ENCODE data around the gene UBE4A.
A peak's percentile ranks its signal among the peaks of the same experiment; 100 is the strongest.

The UBE4A gene, protein sequence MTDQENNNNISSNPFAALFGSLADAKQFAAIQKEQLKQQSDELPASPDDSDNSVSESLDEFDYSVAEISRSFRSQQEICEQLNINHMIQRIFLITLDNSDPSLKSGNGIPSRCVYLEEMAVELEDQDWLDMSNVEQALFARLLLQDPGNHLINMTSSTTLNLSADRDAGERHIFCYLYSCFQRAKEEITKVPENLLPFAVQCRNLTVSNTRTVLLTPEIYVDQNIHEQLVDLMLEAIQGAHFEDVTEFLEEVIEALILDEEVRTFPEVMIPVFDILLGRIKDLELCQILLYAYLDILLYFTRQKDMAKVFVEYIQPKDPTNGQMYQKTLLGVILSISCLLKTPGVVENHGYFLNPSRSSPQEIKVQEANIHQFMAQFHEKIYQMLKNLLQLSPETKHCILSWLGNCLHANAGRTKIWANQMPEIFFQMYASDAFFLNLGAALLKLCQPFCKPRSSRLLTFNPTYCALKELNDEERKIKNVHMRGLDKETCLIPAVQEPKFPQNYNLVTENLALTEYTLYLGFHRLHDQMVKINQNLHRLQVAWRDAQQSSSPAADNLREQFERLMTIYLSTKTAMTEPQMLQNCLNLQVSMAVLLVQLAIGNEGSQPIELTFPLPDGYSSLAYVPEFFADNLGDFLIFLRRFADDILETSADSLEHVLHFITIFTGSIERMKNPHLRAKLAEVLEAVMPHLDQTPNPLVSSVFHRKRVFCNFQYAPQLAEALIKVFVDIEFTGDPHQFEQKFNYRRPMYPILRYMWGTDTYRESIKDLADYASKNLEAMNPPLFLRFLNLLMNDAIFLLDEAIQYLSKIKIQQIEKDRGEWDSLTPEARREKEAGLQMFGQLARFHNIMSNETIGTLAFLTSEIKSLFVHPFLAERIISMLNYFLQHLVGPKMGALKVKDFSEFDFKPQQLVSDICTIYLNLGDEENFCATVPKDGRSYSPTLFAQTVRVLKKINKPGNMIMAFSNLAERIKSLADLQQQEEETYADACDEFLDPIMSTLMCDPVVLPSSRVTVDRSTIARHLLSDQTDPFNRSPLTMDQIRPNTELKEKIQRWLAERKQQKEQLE

DNA sequence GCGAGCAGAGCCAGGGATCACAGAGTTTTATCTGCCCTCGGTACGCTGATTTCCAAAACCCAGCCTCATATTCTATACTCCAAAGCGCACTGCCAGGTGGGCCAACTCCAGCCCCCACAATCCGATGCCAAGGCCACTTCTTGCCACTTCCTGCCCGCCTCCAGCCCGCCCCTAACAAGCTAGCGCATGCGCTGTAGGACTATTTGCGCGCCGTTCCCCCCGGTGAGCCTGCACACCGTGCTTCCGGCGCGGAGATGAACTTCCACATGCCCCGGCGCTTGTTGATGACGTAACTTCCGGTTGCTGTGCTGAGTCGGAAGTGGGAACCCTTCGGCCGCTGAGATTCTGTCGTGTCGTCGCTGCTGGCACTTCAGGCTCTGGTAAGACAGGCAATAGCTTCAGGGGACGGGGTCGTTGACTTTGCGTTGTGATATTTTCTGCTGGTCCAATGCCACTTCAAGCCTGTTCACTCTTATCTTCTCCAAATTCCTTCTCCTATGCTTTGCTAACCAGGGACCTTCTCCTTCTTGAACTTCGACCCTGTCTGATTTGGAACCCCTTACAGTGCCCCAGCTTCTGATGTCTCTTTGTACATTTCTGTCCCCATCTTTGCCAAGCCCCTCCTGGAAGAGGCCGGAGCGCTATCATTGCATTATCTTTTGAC lies at the start of gene UBE4A:
Gene UBE4A, plus strand, starts transcription at position 306 of the 664 bp plus-strand sequence. CDS start 5,481 bp downstream, outside the sequence.
- DNase-seq (ENCODE audit: low spot score), result peak; percentile 93

DNA sequence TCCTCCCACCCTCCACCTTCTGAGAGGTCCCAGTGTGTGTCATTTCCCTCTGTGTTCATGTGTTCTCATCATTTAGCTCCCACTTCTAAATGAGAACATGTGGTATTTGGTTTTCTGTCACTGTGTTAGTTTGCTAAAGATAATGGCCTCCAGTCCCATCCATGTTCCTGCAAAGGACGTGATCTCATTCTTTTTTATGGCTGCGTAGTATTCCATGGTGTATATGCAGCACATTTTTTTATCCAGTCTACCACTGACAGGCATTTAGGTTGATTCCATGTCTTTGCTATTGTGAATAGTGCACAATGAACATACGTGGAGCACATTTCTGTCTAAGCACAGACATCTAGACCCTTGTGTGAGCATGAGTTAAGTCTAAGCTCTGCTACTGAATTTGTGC lies 49.1 kb upstream of the UBE4A start:
- DNase-seq (ENCODE audit: low spot score), result no peak

DNA sequence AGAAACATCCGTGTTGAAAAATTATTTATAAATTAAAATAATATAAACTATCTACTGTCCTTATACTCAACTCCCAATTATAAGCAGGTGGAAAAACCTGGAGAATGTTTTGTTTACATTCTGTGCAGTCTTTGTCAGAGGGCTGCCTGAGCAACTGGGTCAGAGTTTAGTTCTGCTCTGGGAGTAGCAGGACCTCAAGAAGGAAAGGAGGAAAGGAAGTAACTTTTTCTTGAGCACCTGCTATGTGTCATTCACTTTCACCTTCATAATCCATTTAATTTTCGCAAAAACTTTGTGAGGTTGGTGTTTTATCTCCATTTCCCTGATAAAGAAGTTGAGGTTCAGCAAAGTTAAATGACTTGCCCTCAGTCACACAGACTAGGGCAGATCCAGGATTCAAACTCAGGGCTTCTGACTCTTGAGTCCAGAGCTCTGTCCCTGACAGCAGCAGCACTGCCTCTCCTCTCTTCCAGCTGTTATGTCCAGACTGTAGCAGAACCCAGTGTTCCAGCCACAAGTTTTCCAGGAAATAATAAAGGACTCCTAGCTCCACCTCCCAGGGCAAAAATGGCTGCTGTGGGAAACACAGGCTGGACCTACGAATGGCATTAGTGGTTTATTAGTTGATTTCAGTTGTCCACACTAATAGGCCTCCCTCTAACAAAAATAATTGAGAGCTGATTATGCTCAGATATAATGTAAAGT lies 48.5 kb upstream of the UBE4A start:
- DNase-seq (ENCODE audit: low spot score), result no peak

DNA sequence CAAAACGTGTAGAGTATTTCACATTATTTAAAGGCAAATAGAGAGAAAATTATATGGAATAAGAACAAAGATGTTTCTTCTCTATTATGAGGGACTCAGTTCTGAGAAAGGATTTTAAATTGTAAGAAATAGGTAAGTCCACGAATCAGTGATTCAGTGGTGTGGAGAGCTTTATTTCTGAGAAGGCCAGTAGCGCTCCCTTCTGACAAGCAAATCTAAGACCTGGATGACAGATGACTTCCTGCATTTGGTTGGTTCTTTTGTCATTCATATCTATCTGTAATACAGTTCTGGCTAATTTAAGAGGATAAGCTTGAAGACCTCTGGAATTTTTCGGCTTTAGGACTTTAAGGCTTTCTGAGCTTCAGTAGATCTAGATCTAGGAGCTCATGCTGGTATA lies 47.9 kb upstream of the UBE4A start:
- DNase-seq (ENCODE audit: low spot score), result no peak

DNA sequence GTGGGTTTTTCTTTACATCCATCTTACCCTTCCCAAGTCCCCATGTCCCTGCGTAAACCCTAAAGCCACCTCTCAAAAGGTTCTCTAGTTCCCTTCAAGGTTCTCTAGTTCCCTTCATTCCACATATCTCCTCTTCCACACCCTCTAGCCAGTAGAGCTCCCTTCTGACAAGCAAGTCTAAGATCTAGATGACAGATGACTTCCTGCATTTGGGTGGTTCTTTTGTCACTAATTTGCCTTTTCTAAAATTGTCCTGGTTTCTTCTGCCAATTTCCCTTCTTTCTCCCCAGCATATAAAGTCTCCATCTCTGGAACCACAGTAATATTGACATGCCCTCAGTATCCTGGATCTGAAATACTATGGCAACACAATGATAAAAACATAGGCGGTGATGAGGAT lies 47.1 kb upstream of the UBE4A start:
- no peak for DNase-seq (ENCODE audit: low spot score)

DNA sequence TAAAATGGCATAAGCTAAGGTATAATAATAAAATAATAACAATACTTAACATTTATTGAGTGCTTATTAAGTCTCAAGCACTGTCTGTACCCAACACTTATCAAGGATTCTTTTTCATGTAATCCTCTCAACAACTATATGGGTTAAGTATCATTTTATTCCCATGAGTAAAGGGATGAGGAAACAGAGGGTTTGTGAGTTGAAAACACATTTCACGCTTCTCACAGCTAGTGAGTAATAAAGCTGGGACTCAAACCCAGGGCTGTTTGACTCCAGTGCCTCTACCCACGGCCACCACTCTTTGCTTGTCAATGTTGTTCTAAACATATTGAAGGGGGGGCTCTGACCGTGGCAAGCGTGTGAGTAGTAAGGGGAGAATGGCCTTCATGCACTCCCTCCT lies 46.2 kb upstream of the UBE4A start:
- DNase-seq (ENCODE audit: low spot score), result no peak

DNA sequence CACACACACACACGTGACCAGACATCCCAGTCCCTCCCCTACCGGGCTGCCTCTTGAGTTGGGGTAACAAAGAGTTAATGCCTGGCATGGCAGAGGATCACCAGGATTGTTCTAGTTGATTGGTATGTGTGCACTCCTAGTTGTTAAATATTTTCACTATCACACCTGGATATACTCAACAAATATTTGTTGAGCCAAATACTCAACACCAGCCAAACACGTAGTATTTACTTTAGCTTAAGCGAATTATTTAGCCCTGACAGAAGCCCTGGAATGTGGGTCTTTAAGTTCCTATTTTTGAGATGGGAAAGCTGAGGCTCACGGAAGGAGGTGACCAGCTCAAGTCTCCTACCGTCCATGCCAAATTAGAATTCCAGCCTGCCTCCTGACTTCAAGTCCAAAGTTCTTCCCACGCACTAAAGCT lies 44.4 kb upstream of the UBE4A start:
- DNase-seq (ENCODE audit: low spot score), result peak; percentile 9

DNA sequence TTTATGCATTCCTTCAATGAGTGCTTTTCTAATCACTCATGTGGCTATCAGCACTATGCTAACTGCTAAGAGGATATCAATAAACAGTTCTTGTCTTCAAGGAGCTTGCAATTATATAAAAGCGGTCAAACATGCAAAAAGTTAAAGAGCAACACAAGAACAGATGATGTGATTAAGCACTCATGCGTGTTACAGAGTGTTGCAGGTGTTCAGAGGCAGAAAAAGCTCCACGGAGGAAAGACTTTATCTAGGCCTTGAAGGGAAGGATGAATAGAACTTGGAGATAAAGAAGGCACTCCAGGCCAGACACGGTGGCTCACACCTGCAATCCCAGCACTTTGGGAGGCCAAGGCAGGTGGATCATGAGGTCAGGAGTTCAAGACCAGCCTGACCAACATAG lies 41.3 kb upstream of the UBE4A start:
- DNase-seq (ENCODE audit: low spot score), result no peak

DNA sequence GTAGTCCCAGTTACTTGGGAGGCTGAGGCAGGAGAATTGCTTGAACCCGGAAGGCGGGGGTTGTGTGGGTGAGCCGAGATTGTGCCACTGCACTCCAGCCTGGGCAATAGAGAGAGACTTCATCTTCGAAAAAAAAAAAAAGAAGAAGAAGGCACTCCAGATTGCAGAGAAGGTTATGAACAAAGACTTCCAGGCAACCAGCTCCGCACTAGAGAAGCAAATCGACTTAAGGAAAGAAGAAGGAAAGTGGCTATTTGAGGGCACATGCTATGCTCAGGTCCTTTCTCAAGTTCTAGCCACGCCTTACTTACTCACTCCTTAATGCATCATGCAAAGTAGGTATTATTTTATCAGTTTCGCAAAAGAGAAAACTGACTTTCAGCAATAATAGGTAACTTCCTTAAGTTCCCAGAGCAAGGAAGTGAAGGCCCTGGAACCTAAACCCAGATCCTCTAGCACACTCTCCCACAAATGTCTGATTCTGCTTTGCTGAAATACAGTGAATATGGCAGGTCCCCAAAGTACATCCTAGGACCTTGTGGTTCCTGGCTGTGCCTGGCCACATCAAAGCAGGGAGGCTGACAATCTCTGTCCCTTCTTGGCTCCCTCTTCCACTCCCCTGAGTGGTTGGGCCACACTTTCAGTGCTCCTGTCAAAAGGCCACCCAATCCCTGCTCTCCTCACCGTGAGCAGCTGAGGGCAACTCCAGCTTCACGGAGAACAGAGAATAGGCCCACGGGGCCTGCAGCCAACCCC lies 40.6 kb upstream of the UBE4A start:
- DNase-seq (ENCODE audit: low spot score), result no peak

DNA sequence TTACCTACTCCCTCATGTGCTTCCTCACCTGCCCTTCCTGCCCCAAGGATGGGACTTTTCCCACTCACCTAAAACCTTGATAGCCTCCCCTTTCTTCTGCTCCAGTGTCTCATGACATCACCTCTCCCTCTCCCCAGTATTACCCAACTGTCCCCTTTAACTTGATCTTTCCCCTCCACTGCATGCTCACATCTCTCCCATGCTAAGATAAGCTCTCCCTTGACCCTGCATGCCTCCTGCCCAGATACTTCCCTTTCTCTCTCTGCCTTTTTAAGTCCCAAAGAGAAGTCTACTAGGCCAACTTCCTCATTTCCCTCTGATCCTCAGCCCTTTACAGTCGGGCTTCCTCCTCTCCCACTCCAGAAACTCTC lies 40.1 kb upstream of the UBE4A start:
- DNase-seq (ENCODE audit: low spot score), result no peak

DNA sequence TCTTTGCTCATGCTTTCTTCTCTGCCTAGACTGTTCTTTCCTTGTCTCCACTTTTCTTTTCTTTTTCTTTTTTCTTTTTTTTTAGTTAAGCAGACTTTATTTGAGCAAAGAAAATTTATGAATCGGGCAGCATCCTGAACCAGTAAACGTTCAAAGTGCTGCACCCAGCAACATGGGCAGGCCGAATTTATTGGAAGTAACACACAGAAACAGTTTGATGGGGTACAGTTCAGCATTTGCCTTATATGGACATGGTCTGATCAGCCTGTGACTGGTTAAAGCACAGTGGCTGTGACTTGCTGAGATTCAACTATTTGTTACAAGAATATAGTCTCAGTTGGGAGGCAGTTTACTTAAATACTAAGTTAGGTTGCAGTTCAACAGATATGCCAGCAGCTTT lies 38.9 kb upstream of the UBE4A start:
- DNase-seq (ENCODE audit: low spot score), result no peak

DNA sequence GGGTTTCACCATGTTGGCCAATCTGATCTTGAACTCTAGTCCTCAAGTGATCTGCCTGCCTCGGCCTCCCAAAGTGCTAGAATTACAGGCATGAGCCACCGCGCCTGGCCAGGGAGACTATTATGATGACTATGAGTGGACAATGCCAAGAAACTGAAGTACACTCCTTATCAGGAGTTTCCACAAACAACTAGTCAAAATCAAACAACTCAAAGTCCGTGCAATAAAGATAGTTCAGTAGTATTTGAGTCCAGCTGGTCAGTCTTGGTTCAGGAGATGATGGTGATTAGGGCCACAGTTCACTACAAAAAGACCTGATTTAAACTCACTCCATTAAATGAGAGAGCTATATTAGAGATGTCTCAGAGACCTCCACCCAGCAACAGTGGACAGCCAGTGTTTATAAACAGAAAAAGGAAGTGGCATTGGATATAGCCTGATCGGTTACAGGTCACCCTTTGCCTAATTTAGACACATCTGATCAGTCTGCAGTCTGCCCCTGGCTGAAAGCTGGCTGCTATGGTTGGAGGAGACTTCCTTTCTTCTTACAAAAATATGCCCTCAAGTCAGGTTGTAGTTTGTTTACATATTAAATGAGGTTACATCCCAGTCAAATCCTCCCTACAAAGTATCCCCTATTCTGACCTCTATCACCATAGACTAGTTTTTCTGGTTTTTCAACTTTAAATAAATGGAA lies 37.9 kb upstream of the UBE4A start:
- DNase-seq (ENCODE audit: low spot score), result no peak

DNA sequence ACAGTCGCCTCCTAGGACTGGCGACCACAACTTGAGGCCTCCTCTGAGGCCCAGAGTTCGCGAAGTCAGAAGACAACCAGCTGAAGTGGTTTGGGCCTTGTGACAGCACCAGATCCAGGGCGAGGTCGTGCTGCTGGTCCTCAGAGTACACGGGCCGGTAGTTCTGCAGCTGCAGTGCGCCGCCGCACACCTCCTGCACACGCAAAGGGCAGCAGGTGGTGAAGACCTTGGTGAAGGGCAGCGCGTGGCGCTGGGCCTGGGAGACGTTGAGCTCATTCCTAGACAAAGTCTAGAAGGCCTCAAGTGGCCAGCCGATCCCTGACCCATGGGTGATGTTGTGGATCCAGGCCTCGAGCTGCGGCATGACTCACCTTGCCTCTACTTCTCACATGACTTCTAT lies 36.7 kb upstream of the UBE4A start:
- no peak for DNase-seq (ENCODE audit: low spot score)

DNA sequence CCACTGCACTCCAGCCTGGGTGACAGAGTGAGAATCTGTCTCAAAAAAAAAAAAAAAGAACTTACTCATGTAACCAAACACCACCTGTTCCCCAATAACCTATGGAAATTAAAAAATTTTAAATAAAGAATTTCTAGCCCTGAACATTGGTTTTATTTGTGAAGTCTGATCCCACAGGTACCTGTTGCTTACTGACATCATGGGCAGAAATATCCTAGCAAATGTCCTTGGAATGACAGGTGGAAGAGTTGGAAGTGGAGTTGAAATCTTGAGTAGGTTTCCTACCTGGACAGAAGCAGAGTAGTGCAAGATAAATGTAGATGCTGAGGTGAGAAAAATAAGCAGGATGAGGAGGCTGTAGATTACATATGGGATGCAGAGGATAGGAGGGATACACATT lies 34.1 kb upstream of the UBE4A start:
- no peak for DNase-seq (ENCODE audit: low spot score)

DNA sequence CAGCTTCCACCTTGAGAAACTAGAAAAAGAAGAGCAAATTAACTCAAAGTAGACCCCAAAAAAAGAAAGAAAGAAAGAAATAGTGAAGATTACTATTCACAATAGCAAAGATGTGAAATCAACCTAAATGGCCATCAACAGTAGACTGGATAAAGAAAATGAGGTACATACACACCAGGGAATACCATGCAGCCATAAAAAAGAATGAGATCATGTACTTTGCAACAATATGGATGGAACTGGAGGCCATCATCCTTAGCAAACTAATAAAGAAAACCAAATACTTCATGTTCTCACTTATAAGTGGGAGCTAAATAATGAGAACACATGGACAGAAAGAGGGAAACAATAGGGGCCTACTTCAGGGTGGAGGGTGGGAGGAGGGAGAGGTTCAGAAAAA lies 30.7 kb upstream of the UBE4A start:
- DNase-seq (ENCODE audit: low spot score), result no peak

DNA sequence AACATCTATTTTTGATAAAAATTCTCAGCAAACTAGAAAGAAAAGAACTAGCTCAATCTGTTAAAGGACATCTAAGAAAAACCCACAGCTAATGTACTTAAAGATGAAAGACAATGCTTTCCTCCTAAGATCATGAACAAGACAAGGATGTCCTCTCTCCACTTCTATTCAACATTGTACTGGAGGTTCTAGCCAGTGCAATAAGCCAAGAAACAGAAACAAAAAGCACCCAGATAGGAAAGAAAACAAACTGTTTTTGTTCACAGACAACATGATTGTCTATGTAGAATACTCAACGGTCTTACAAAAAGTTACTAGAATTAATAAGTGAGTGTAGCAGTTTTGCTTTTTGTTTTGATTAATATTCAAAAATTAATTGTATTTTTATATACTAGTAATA lies 24.7 kb upstream of the UBE4A start:
- no peak for DNase-seq (ENCODE audit: low spot score)

DNA sequence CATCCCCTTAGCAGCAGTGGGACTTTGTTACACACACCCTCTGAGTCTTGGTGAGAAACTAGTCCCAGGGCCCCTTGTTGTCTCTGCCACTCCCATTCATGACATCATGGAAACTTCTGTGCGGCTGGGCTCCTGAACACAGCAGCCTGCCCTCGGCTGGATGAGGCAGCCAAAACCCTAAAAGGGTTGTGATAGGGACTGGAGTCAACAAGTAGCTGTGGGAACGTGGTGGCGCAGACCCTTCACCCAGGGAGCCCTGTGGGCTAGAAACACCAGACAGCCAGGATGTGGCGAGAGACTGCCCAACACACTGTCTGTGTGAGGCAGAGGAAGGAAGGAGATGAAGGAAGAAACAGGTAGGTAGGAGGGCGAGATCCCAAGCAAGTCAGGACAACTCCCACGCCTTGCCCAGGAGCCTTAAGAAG lies 20.8 kb upstream of the UBE4A start:
- no peak for DNase-seq (ENCODE audit: low spot score)

DNA sequence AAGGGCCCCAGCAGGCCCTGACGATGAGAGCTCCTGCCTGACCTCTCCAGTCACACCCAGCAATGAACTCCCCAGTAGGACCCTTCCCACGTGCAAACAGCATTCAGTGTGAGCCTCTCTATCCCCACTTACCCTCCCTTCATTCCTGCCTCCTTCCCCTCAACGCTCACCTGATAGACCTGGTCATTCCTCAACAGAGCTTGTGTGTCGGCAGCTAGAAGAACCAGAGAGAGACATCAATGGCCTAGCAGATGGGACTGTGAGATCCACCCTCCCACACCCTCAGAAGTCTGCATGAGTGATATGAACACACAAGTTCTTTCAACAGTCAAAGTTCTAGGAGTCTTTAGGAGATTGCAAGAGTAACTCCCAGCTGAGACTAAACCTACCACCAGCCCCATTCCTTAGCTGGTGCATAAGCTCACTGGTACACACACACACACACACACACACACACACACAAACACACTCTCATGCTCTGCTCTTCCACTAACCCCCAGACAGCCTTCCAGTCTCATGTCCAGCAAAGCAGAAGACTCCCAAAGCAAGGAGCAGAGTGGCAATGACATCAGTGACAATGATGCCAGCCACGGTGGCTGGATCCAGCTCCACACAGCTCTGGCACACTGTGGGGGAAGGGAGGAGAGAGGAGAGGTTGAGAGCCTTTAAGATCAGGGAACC lies 20.0 kb upstream of the UBE4A start:
- DNase-seq (ENCODE audit: low spot score), result no peak

DNA sequence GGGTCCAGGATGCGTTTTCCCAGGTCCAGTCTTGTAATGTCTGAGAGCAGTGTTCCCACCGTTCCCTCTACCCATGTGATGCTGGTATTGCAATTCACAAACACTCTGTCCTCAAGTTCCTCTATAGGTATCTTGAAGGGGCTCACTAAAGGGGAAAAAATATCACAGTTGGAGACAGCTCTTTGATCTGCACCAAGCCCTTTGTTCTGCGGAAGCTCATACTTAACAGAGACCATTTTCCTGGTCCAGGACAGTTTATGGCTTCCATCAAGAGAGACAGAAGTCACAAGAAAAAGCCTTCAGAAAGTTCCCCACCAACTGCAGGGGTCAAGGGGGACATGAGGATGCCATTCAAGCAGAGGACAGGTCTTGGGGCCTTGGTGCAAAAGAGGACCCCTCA lies 19.0 kb upstream of the UBE4A start:
- DNase-seq (ENCODE audit: low spot score), result no peak

DNA sequence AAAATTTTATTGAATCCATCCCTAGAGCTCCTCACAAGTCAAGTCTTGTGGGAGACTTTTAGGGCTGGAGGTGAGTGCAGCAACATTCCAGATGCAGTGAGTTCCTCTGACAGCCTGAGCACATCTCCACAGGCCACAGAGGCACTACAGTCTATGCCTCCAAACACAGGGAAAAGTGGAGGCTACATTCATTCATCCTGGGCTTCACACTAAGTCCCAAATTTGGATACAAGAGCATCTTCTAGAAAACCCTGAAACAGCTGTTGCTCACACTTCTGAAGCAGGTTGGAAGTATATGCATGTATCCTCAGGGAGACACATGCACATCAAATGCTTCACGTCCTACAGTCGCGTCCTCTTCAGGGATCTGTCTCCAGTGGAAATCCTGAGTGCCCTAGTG lies 18.1 kb upstream of the UBE4A start:
- no peak for DNase-seq (ENCODE audit: low spot score)

All from kidney tubule cell (primary cell).